GM12872 (cell line): ENCODE results near the gene IFNL1.

Source experiments
- TF ChIP-seq, protein P1 (sequence below): IDR thresholded peaks from 3 replicates; pipeline ENCODE4 v1.5.1; 2011; ENCODE audit warnings: low read depth, mild to moderate bottlenecking, low read length, moderate library complexity; ENCODE audit not compliant: insufficient read depth

The IFNL1 gene

DNA sequence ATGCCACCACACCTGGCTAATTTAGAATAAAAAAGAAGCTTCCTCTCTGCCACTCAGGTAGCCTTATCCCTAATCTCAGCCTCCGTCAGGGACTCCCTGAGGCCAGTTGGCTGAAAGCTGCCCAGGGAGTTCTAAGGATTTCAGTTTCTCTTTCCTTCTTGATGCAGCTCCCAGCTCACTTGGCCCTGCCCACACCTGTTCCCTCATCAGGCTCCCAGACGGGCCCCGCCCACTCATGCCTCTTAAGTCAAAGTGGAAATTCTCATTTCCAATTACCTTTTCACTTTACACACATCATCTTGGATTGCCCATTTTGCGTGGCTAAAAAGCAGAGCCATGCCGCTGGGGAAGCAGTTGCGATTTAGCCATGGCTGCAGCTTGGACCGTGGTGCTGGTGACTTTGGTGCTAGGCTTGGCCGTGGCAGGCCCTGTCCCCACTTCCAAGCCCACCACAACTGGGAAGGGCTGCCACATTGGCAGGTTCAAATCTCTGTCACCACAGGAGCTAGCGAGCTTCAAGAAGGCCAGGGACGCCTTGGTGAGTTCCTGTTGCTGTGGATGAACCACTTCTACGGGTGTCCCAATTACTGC, at the start of gene IFNL1:
TSS of gene IFNL1 (plus strand) at position 353 of the 591 bp plus-strand sequence. CDS start at position 368, 15 bp downstream.
- TF ChIP-seq, protein P1, sequence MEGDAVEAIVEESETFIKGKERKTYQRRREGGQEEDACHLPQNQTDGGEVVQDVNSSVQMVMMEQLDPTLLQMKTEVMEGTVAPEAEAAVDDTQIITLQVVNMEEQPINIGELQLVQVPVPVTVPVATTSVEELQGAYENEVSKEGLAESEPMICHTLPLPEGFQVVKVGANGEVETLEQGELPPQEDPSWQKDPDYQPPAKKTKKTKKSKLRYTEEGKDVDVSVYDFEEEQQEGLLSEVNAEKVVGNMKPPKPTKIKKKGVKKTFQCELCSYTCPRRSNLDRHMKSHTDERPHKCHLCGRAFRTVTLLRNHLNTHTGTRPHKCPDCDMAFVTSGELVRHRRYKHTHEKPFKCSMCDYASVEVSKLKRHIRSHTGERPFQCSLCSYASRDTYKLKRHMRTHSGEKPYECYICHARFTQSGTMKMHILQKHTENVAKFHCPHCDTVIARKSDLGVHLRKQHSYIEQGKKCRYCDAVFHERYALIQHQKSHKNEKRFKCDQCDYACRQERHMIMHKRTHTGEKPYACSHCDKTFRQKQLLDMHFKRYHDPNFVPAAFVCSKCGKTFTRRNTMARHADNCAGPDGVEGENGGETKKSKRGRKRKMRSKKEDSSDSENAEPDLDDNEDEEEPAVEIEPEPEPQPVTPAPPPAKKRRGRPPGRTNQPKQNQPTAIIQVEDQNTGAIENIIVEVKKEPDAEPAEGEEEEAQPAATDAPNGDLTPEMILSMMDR: no peak

GRCh38 chr19:39246951-39247669, 49.1 kb upstream of the IFNL1 start:
- TF ChIP-seq, protein P1: no peak

GRCh38 chr19:39247701-39248664, 48.2 kb upstream of the IFNL1 start:
- TF ChIP-seq, protein P1: no peak

DNA sequence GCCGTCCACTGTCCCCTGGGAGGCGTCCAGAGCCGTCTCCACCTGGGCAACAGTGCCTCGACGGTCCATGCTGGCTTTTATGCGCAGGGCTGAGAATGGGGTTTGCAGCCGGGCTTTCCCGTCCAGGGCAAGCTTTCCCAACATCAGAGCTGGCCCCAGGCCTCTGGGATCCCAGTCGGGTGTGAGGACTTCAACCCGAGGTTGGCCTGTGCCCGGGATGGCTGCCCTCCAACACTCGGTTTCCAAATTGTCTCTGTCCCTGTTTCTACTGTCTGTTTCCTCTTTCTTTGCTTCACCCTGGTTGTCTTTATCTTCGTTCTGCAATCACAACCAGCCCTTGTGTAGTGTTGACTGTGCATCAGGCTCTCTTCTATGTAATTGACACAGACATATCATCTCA, 47.4 kb upstream of the IFNL1 start, which contains the start of gene IFNL4:
TSS of gene IFNL4 (minus strand) at position 51 of the 400 bp plus-strand sequence.
- TF ChIP-seq, protein P1: no peak

DNA sequence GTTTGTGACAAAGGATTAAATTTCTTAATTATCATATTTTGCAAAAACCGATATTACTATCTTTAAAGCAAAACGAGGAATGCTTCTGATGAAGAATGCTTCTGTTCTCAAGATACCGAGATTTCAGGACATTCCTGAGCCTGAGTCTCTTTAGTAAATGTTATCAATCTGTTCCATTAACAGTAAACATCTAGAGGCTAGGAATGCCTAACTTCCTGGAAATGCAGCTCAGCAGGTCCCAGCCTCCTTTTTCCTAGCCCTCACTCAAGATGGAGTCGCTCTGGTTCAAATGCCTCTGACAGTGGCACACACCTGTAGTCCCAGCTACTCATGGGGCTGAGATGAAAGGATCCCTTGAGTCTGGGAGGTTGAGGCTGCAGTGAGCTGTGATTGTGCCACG, 45.1 kb upstream of the IFNL1 start:
- TF ChIP-seq, protein P1: no peak

DNA sequence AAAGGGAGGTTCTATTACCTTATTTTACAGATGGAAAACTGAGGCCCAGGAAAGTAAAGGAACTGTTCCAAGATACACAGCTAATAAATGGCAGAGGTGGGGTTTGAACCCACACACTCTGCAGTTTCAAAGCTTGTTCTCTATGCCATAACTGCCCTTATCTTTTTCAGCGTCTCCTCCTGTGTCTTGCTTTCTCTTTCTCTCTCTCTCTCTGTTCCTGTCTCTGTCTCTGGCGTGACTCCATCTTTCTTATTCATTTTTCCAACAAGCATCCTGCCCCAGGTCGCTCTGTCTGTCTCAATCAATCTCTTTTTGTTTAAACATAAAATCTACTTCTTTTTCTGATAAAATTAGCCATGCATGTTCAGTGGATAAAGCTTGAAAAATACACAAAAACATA, 44.4 kb upstream of the IFNL1 start:
- TF ChIP-seq, protein P1: no peak

GRCh38 chr19:39252458-39252857, 43.7 kb upstream of the IFNL1 start:
- TF ChIP-seq, protein P1: no peak
